GM10266 (cell line): ENCODE measurements around the gene FASN.

Experiments used
- DNase-seq: peaks from one replicate; pipeline ENCODE4 v3.0.0; 2012; ENCODE audit errors: extremely low spot score
- CTCF ChIP-seq: IDR thresholded peaks from 2 replicates; pipeline ENCODE4 v1.5.1; 2012; ENCODE audit warnings: mild to moderate bottlenecking, low read depth; ENCODE audit not compliant: control insufficient read depth, insufficient read depth; ENCODE audit errors: missing control alignments

Gene FASN

GRCh38 chr17:82105417-82105881, 7.4 kb upstream of the FASN start:
- no peak for TF ChIP-seq CTCF
- no peak for DNase-seq

GRCh38 chr17:82104797-82105416, 6.9 kb upstream of the FASN start:
- DNase-seq: no peak
- no peak for TF ChIP-seq CTCF

- no peak for TF ChIP-seq CTCF
- DNase-seq: no peak
Measured at GRCh38 chr17:82103553-82104451, 5.8 kb upstream of the FASN start.

- TF ChIP-seq CTCF: no peak
- no peak for DNase-seq
Measured at GRCh38 chr17:82101767-82102679, 4.0 kb upstream of the FASN start.

- no peak for DNase-seq
- no peak for TF ChIP-seq CTCF
Measured at GRCh38 chr17:82101301-82101715, 3.3 kb upstream of the FASN start.

DNA sequence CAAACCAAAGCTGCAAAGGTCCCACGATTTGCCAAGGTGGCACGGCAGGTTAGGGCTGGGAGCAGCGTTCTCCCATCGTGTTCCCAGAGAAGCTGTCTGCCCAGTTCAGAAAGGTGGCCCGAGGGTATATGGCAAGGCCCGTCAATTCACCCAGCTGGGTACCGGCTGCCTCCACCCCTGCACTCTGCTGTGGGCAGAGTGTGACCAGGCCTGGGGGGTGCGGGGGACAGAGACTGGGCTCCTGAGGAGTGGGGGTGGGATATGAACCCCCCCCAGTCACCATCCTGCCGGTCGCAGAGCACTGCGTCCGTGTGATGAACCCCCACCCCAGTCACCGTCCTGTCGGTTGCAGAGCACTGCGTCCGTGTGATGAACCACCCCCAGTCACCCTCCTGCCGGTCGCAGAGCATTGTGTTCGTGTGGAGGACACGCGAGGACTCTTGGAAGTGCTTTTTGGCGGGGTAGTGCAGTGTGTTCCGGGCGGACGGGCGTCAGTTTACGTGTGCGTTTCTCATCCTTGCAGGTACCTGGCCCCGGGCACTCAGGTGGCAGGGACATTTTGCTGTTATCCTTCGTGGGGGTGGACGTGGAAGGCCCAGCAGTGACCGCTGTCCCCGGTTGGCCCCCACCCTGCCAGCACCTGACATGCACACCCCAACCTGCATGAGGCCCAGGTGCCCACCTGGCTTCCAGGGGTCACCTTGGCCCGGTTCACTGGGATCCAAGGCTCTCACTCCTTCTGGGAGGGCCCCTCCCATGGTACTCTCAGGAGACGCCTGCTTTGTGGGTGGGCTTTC, 2.7 kb upstream of the FASN start:
- DNase-seq: no peak
- TF ChIP-seq CTCF: no peak
